Measurements from ENCODE around the gene PLA2G6. TPM values are rescaled to one million over a fixed set of nuclear protein-coding genes. Genes with fewer than 3 reads are reported as not detected.

The PLA2G6 gene
- total RNA-seq, 1 experiment from 2014 or later, result 88.0 TPM

DNA sequence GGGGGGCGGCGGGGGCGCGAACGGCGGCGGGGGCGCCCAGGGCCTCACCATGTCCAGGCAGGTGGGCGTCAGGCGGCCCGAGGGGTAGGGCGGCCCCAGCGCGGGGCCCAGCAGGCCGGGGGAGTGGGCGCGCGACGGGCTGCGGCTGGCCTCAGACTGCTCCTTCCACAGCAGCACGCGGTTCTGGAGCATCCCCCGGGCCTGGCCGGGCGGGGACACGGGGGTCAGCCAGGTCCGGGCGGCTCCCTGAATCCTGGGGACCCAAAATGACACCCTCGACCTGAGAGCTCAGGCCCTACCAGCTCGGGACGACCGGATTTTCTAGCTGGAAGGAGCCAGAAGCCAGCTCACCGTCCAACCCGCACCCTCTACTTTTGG lies 92.2 kb downstream of the PLA2G6 start:
- Histone ChIP-seq H3K4me1 (ENCODE audit: low read length) (no peaks in the 10 kb centered on the region), H3K79me2 (ENCODE audit: low read length) (no peaks in the 10 kb centered on the region), H3K9me2 (replicated peaks; ENCODE audit: insufficient read depth, low read length) (no peaks in the 10 kb centered on the region), H3K4me2 (ENCODE audit: low read depth, low read length, poor library complexity, severe bottlenecking) (no peak overlapping the region), H4K20me1 (ENCODE audit: insufficient read depth, low read depth, low read length) (no peaks in the 10 kb centered on the region), H3K4me3 (ENCODE audit: low read length) (no peak overlapping the region), H3K9me3 (ENCODE audit: low read length) (no peaks in the 10 kb centered on the region), H3K27me3 (ENCODE audit: low read length) (no peaks in the 10 kb centered on the region), H3K36me3 (ENCODE audit: insufficient read depth, low read length) (no peaks in the 10 kb centered on the region), H3K9ac (ENCODE audit: low read length) (no peak overlapping the region), H3K27ac (ENCODE audit: low read length) (no peak overlapping the region), H2AFZ (ENCODE audit: low read length) (no peak overlapping the region)
- DNase-seq, result no peak

DNA sequence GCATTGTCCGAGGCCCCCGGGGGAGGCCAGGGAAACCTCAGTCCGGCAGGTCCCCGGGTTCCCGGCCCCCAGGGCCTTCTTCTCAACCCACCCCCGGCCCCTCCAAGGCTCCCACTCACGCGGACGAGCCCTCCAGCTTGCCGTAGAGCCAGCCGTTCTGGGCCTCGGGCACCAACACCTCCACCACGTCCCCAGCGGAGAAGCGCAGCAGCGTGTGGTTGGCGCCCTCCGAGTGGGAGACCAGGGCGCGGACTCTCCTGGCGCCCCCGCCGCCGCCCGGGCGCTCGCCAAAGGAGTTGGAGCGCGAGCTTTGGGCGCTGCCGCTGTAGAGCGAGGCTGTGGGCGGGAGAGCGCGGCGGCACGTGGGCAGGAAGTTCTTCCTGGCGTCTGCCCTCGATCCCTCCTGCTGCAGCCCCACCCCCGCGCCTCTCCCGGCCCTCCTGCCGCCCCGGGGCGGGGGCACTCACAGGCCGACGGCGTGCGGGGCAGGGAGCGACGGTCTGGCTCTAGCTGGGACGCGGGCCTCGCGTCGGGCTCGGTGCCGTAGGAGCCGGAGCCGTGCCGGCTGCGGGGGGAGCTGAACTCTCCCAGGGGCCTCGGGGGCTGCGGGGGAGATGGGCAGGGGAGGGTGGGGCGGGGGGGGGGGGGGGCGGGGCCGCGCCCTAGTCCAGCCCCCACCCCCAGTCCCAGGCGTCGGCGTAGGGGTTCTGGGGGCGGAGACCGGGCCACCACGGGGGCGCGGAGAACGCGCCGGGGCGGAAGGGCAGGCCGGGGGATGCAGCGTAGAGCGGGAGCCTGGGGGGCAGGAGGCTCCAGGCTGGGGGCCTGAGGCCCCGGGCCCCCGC lies 92.8 kb downstream of the PLA2G6 start:
- no peak overlapping the region for H3K4me3 ChIP-seq (ENCODE audit: low read length)

GRCh38 chr22:38087855-38088254 lies 93.8 kb downstream of the PLA2G6 start:
- H3K79me2 ChIP-seq (ENCODE audit: low read length), result no peaks in the 10 kb centered on the region
- no peaks in the 10 kb centered on the region for H3K9me2 ChIP-seq (replicated peaks; ENCODE audit: insufficient read depth, low read length)
- no peak overlapping the region for H3K9ac ChIP-seq (ENCODE audit: low read length)
- no peak overlapping the region for H2AFZ ChIP-seq (ENCODE audit: low read length)
- no peaks in the 10 kb centered on the region for H3K27me3 ChIP-seq (ENCODE audit: low read length)
- no peak overlapping the region for H3K4me2 ChIP-seq (ENCODE audit: low read depth, low read length, poor library complexity, severe bottlenecking)
- no peaks in the 10 kb centered on the region for H3K9me3 ChIP-seq (ENCODE audit: low read length)
- H4K20me1 ChIP-seq (ENCODE audit: insufficient read depth, low read depth, low read length), result no peaks in the 10 kb centered on the region
- H3K27ac ChIP-seq (ENCODE audit: low read length), result no peak overlapping the region
- no peaks in the 10 kb centered on the region for H3K36me3 ChIP-seq (ENCODE audit: insufficient read depth, low read length)
- H3K4me1 ChIP-seq (ENCODE audit: low read length), result no peaks in the 10 kb centered on the region
- no peak overlapping the region for H3K4me3 ChIP-seq (ENCODE audit: low read length)
- no peak for DNase-seq

More for the DNA sequence above, 92.8 kb downstream of the PLA2G6 start:
- Histone ChIP-seq H2AFZ (ENCODE audit: low read length) (no peak overlapping the region), H3K9me3 (ENCODE audit: low read length) (no peaks in the 10 kb centered on the region), H4K20me1 (ENCODE audit: insufficient read depth, low read depth, low read length) (no peaks in the 10 kb centered on the region), H3K36me3 (ENCODE audit: insufficient read depth, low read length) (no peaks in the 10 kb centered on the region), H3K27me3 (ENCODE audit: low read length) (no peaks in the 10 kb centered on the region), H3K9me2 (replicated peaks; ENCODE audit: insufficient read depth, low read length) (no peaks in the 10 kb centered on the region), H3K79me2 (ENCODE audit: low read length) (no peaks in the 10 kb centered on the region), H3K4me2 (ENCODE audit: low read depth, low read length, poor library complexity, severe bottlenecking) (no peak overlapping the region), H3K27ac (ENCODE audit: low read length) (no peak overlapping the region), H3K4me1 (ENCODE audit: low read length) (no peaks in the 10 kb centered on the region), H3K9ac (ENCODE audit: low read length) (no peak overlapping the region)
- DNase-seq, result no peak

DNA sequence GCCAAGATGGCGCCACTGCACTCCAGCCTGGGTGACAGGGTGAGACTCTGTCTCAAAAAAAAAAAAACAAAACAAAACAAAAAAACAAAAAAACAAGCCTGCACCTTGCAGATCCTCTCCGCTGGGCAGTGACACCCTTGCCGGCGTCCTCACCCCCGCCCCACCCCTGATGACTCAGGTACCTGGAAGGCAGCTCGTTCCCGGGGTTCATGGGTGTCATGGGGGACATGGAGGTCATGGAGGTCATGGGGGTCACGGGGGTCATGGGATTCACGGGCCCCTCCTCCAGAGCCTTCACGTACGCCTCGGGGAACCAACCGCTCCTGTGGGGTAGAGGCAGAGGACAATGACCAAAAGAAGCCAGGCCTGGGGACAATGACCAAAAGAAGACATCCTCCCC lies 94.7 kb downstream of the PLA2G6 start:
- Histone ChIP-seq H3K9me3 (ENCODE audit: low read length) (no peaks in the 10 kb centered on the region), H3K4me1 (ENCODE audit: low read length) (no peaks in the 10 kb centered on the region), H3K4me3 (ENCODE audit: low read length) (no peak overlapping the region), H2AFZ (ENCODE audit: low read length) (no peak overlapping the region), H3K36me3 (ENCODE audit: insufficient read depth, low read length) (no peaks in the 10 kb centered on the region), H3K27me3 (ENCODE audit: low read length) (no peaks in the 10 kb centered on the region), H3K9me2 (replicated peaks; ENCODE audit: insufficient read depth, low read length) (no peaks in the 10 kb centered on the region), H3K4me2 (ENCODE audit: low read depth, low read length, poor library complexity, severe bottlenecking) (no peak overlapping the region), H3K79me2 (ENCODE audit: low read length) (no peaks in the 10 kb centered on the region), H4K20me1 (ENCODE audit: insufficient read depth, low read depth, low read length) (no peaks in the 10 kb centered on the region), H3K27ac (ENCODE audit: low read length) (no peak overlapping the region), H3K9ac (ENCODE audit: low read length) (no peak overlapping the region)
- no peak for DNase-seq

- no peaks in the 10 kb centered on the region for H3K9me2 ChIP-seq (replicated peaks; ENCODE audit: insufficient read depth, low read length)
- H3K4me1 ChIP-seq (ENCODE audit: low read length), result no peaks in the 10 kb centered on the region
- no peak overlapping the region for H3K4me2 ChIP-seq (ENCODE audit: low read depth, low read length, poor library complexity, severe bottlenecking)
- H3K4me3 ChIP-seq (ENCODE audit: low read length), result no peak overlapping the region
- no peaks in the 10 kb centered on the region for H3K9me3 ChIP-seq (ENCODE audit: low read length)
- H4K20me1 ChIP-seq (ENCODE audit: insufficient read depth, low read depth, low read length), result no peaks in the 10 kb centered on the region
- no peak for DNase-seq
- H3K36me3 ChIP-seq (ENCODE audit: insufficient read depth, low read length), result no peaks in the 10 kb centered on the region
- H3K27me3 ChIP-seq (ENCODE audit: low read length), result no peaks in the 10 kb centered on the region
- no peak overlapping the region for H3K9ac ChIP-seq (ENCODE audit: low read length)
- H3K27ac ChIP-seq (ENCODE audit: low read length), result no peak overlapping the region
- no peak overlapping the region for H2AFZ ChIP-seq (ENCODE audit: low read length)
- no peaks in the 10 kb centered on the region for H3K79me2 ChIP-seq (ENCODE audit: low read length)
Measured at GRCh38 chr22:38086001-38086845, 95.4 kb downstream of the PLA2G6 start.

DNA sequence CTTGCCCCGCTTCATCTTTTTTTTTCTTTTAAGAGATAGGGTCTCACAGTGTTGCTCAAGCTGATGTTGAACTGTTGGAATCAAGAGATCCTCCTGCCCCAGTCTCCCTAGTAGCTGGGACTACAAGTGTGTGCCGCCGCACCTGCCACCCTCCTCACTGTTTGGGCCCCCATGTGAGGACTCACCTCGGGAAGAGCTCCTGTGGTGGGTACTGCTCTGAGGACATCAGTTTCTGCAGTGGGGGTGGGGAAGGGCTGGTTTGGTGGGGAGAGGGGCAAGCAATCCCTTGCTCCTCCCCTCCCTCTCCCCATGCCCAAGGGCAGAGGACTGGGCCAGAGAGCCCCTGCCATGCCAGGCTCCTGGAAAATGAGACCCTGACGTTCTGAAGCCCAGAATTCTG lies 96.1 kb downstream of the PLA2G6 start:
- no peaks in the 10 kb centered on the region for H3K27me3 ChIP-seq (ENCODE audit: low read length)

DNA sequence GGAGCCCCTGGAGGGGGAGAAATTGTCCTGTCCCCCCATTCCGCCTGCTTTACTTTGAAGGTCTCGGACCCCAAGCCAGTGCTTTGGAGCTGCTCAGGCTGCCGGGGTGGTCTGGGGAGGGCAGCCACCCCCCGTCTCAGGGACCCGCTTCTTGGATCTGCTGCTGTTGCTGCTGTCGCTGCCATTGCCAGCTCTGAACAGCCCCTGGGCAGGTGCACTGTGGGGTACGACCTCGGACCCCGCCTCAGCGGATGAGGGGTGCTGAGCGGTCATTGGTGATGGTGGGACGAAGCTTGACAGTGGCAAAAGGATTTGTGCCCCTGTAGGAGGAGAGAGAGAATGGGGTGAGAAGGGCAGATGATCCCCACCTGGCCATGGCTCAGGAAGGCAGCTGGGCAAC lies 96.6 kb downstream of the PLA2G6 start:
- H3K36me3 ChIP-seq (ENCODE audit: insufficient read depth, low read length), result no peaks in the 10 kb centered on the region
- H3K9me3 ChIP-seq (ENCODE audit: low read length), result no peaks in the 10 kb centered on the region
- DNase-seq, result no peak
- H4K20me1 ChIP-seq (ENCODE audit: insufficient read depth, low read depth, low read length), result no peaks in the 10 kb centered on the region
- H3K4me2 ChIP-seq (ENCODE audit: low read depth, low read length, poor library complexity, severe bottlenecking), result no peak overlapping the region
- no peak overlapping the region for H2AFZ ChIP-seq (ENCODE audit: low read length)
- no peaks in the 10 kb centered on the region for H3K9me2 ChIP-seq (replicated peaks; ENCODE audit: insufficient read depth, low read length)
- H3K27ac ChIP-seq (ENCODE audit: low read length), result no peak overlapping the region
- H3K27me3 ChIP-seq (ENCODE audit: low read length), result no peaks in the 10 kb centered on the region
- H3K9ac ChIP-seq (ENCODE audit: low read length), result no peak overlapping the region
- H3K4me3 ChIP-seq (ENCODE audit: low read length), result no peak overlapping the region
- no peaks in the 10 kb centered on the region for H3K4me1 ChIP-seq (ENCODE audit: low read length)
- H3K79me2 ChIP-seq (ENCODE audit: low read length), result no peaks in the 10 kb centered on the region

More for the DNA sequence above, 96.1 kb downstream of the PLA2G6 start:
- no peak for DNase-seq
- H3K4me3 ChIP-seq (ENCODE audit: low read length), result no peak overlapping the region
- H3K4me2 ChIP-seq (ENCODE audit: low read depth, low read length, poor library complexity, severe bottlenecking), result no peak overlapping the region
- H3K27ac ChIP-seq (ENCODE audit: low read length), result no peak overlapping the region
- H4K20me1 ChIP-seq (ENCODE audit: insufficient read depth, low read depth, low read length), result no peaks in the 10 kb centered on the region
- H3K9ac ChIP-seq (ENCODE audit: low read length), result no peak overlapping the region
- no peak overlapping the region for H2AFZ ChIP-seq (ENCODE audit: low read length)
- no peaks in the 10 kb centered on the region for H3K79me2 ChIP-seq (ENCODE audit: low read length)
- H3K36me3 ChIP-seq (ENCODE audit: insufficient read depth, low read length), result no peaks in the 10 kb centered on the region
- H3K4me1 ChIP-seq (ENCODE audit: low read length), result no peaks in the 10 kb centered on the region
- no peaks in the 10 kb centered on the region for H3K9me2 ChIP-seq (replicated peaks; ENCODE audit: insufficient read depth, low read length)
- H3K9me3 ChIP-seq (ENCODE audit: low read length), result no peaks in the 10 kb centered on the region

DNA sequence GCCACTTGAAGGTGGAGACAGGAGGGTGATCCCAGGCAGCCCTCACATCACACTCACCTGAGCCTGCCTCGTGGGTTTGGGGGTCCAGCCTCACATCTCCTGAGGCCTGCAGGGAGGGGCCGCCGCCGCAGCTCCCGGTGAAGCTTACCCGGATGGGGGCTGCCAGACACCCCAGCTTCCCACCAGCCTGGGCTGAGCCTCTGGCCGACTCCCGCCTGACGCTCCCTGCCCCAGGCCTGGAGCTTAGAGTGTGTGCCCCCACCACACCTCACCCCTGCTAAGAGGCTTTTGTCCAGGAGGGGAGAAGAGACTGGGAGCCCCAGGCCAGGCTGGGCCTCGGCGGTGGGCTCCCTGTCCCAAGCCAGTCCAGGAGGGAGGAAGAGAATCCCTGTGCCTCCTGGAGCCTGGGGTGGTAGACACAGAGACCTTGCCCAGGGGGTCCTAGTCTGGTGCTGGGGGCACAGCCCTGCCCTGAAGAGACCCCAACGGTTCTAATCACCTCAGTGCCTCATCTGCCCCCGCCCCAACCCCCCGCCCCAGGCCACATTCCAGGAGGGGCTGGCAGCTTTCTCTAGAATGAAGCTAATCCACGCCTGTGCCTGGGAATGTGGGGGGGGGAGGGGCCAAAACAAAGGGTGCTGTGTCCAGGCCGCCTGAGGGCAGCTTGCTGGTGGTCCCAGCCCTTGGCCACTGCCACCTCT lies 97.5 kb downstream of the PLA2G6 start, which contains the start of gene SLC16A8:
Gene SLC16A8, minus strand, starts transcription at position 254 of the 701 bp plus-strand sequence. CDS start 1,311 bp downstream, outside the sequence.
- no peaks in the 10 kb centered on the region for H3K36me3 ChIP-seq (ENCODE audit: insufficient read depth, low read length)
- H3K4me3 ChIP-seq (ENCODE audit: low read length), result no peak within 1 kb of the TSS
- H3K4me1 ChIP-seq (ENCODE audit: low read length), result no peaks in the 10 kb centered on the region
- H3K9me3 ChIP-seq (ENCODE audit: low read length), result no peaks in the 10 kb centered on the region
- H3K9me2 ChIP-seq (replicated peaks; ENCODE audit: insufficient read depth, low read length), result no peaks in the 10 kb centered on the region
- no peaks in the 10 kb centered on the region for H3K27me3 ChIP-seq (ENCODE audit: low read length)
- no peak within 1 kb of the TSS for H3K27ac ChIP-seq (ENCODE audit: low read length)
- no peak within 1 kb of the TSS for H3K4me2 ChIP-seq (ENCODE audit: low read depth, low read length, poor library complexity, severe bottlenecking)
- no peaks in the 10 kb centered on the region for H3K79me2 ChIP-seq (ENCODE audit: low read length)
- no peak within 1 kb of the TSS for H3K9ac ChIP-seq (ENCODE audit: low read length)
- H2AFZ ChIP-seq (ENCODE audit: low read length), result no peak within 1 kb of the TSS
- no peaks in the 10 kb centered on the region for H4K20me1 ChIP-seq (ENCODE audit: insufficient read depth, low read depth, low read length)
- DNase-seq, result no peak

Data from Karpas-422 (cell line).